GDM1 (cell line): ENCODE measurements around the gene PM20D2.

Experiments used
- DNase-seq: peaks from one replicate; lab custom pipeline; 2025; lab: John Stamatoyannopoulos, UW

The PM20D2 gene

GRCh38 chr6:89204096-89204495, 58.2 kb downstream of the PM20D2 start:
- DNase-seq: no peak

DNA sequence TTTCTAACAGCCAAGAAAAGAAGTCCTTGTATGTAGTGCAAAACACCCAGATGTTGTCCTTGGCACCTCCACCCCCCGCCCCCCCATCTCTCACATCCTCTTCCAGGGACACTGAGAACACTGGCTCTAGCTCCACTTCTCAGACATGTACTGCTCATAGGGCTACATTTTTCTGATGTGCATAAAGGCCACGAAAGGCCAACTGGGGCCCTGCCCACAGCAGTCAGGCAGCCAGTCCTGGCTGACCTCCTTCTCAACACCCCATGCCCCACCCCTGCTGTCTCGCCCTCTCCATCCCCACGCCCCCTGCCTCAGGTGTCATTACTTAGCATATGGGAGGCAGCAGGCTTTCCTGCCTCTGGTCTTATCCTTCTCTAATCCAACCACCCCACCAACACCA, 60.0 kb downstream of the PM20D2 start:
- no peak for DNase-seq

- no peak for DNase-seq
Observed at GRCh38 chr6:89208551-89208950, 62.7 kb downstream of the PM20D2 start.

- DNase-seq: no peak
Observed at GRCh38 chr6:89209457-89209856, 63.6 kb downstream of the PM20D2 start.

- DNase-seq: no peak
Observed at GRCh38 chr6:89212472-89212871, 66.6 kb downstream of the PM20D2 start.

DNA sequence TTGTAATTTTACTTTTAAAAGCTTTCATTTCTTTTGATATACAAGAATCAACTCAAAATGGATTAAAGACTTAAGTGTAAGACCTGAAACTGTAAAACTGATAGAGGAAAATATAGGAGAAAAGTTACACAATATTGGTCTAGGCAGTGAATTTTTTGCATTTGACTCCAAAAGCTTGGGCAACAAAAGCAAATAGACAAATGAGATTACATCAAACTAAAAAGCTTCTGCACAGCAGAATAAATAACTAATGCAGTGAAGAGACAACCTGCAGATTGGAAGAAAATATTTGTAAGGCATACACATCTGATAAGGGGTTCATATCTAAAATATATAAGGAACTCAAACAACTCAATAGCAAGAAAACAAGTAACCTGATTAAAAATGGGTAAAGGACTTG, 68.3 kb downstream of the PM20D2 start:
- DNase-seq: no peak
